CD14-positive monocyte (primary cell): ENCODE data around the gene HECW1. TPM values are rescaled to one million over a fixed set of nuclear protein-coding genes. Genes with fewer than 3 reads are reported as not detected.

ENCODE experiments used
- DNase-seq, 3 donors: peaks; one replicate each; pipeline ENCODE4 v3.0.0-alpha.2; 2011 to 2022
- H2AFZ ChIP-seq: 2 replicates; pipeline ENCODE4 v1.6.0; 2012; ENCODE audit warnings: mild to moderate bottlenecking, low read depth, low read length, inconsistent platforms; ENCODE audit not compliant: insufficient read depth, poor library complexity, severe bottlenecking
- H3K27ac ChIP-seq, 2 donors: 1 replicate in 1 of 2; 2 replicates in 1 of 2; pipeline ENCODE4 v1.5.1; 2012 to 2013; ENCODE audit warnings: low read length in 2 of 2, control low read depth in 1 of 2, inconsistent platforms in 1 of 2, low read depth in 1 of 2, mild to moderate bottlenecking in 1 of 2
- H3K27me3 ChIP-seq, 2 donors: one replicate each; pipeline versions ENCODE4 v1.6.0 to v1.6.1; 2011 to 2013; ENCODE audit warnings: low read length in 2 of 2; ENCODE audit not compliant: control insufficient read depth in 2 of 2, insufficient read depth in 2 of 2
- H3K36me3 ChIP-seq, 2 donors: replicated peaks in 1 of 2; 1 replicate in 1 of 2; 2 replicates in 1 of 2; pipeline versions ENCODE4 v1.5.1 to v1.6.1; 2012 to 2013; ENCODE audit warnings: low read length in 2 of 2, control low read depth in 1 of 2, inconsistent platforms in 1 of 2, mild to moderate bottlenecking in 1 of 2; ENCODE audit not compliant: insufficient read depth in 2 of 2, control insufficient read depth in 1 of 2
- H3K4me1 ChIP-seq, 2 donors: 1 replicate in 1 of 2; 2 replicates in 1 of 2; pipeline versions ENCODE4 v1.5.1 to v1.6.1; 2012 to 2013; ENCODE audit warnings: low read length in 2 of 2, control low read depth in 1 of 2, inconsistent platforms in 1 of 2, mild to moderate bottlenecking in 1 of 2, moderate library complexity in 1 of 2; ENCODE audit not compliant: insufficient read depth in 2 of 2, control insufficient read depth in 1 of 2
- H3K4me2 ChIP-seq: replicated peaks from 2 replicates; pipeline ENCODE3; 2012; ENCODE audit warnings: low read length, moderate library complexity, mild to moderate bottlenecking; ENCODE audit not compliant: poor library complexity, severe bottlenecking; ENCODE audit errors: extremely low read depth
- H3K4me3 ChIP-seq, 3 experiments: fragments of 200-600 bp in 1 of 3; sonication (generic) in 1 of 3; replicated peaks in 1 of 3; 1 replicate in 2 of 3; 2 replicates in 1 of 3; pipeline ENCODE4 v1.5.1; 2011 to 2013; ENCODE audit warnings: low read length in 3 of 3, mild to moderate bottlenecking in 3 of 3, control low read depth in 2 of 3, low read depth in 2 of 3, inconsistent platforms in 1 of 3, moderate library complexity in 1 of 3
- H3K79me2 ChIP-seq: 2 replicates; pipeline ENCODE4 v1.6.0; 2012; ENCODE audit warnings: mild to moderate bottlenecking, control low read depth, inconsistent platforms, low read length, moderate library complexity; ENCODE audit not compliant: insufficient read depth
- H3K9ac ChIP-seq: 2 replicates; pipeline ENCODE4 v1.6.0; 2017; ENCODE audit warnings: low read length, mild to moderate bottlenecking; ENCODE audit not compliant: insufficient read depth, poor library complexity, severe bottlenecking
- H3K9me3 ChIP-seq, 2 donors: replicated peaks in 1 of 2; 1 replicate in 1 of 2; 2 replicates in 1 of 2; pipeline versions ENCODE4 v1.5.1 to v1.6.1; 2012 to 2013; ENCODE audit warnings: low read length in 2 of 2, control low read depth in 1 of 2; ENCODE audit not compliant: control insufficient read depth in 1 of 2, insufficient read depth in 1 of 2
- H4K20me1 ChIP-seq: 2 replicates; pipeline ENCODE4 v1.6.0; 2012; ENCODE audit warnings: mild to moderate bottlenecking, low read length, control low read depth, moderate library complexity; ENCODE audit not compliant: insufficient read depth
- H3K27ac Mint-ChIP-seq, 7 donors: one replicate each; pipeline ENCODE4 v1.8.0; 2020; ENCODE audit warnings: mild to moderate bottlenecking in 7 of 7, mixed read lengths in 7 of 7, moderate library complexity in 6 of 7, inconsistent platforms in 2 of 7
- H3K27me3 Mint-ChIP-seq, 3 donors: one replicate each; pipeline ENCODE4 v1.8.0; 2021 to 2022; ENCODE audit warnings: low read depth in 3 of 3, mild to moderate bottlenecking in 3 of 3, mixed read lengths in 3 of 3, moderate library complexity in 3 of 3, inconsistent platforms in 1 of 3
- H3K36me3 Mint-ChIP-seq, 2 donors: one replicate each; pipeline ENCODE4 v1.8.0; 2020; ENCODE audit warnings: mixed read lengths in 2 of 2, inconsistent platforms in 1 of 2, mild to moderate bottlenecking in 1 of 2
- H3K4me1 Mint-ChIP-seq: one replicate; pipeline ENCODE4 v1.8.0; 2020; ENCODE audit warnings: mild to moderate bottlenecking, mixed read lengths
- H3K4me3 Mint-ChIP-seq, 2 donors: one replicate each; pipeline ENCODE4 v1.8.0; 2020; ENCODE audit warnings: mild to moderate bottlenecking in 2 of 2, mixed read lengths in 2 of 2, moderate library complexity in 1 of 2
- H3K9me3 Mint-ChIP-seq, 7 donors: one replicate each; pipeline ENCODE4 v1.8.0; 2020 to 2022; ENCODE audit warnings: mixed read lengths in 7 of 7, mild to moderate bottlenecking in 6 of 7, moderate library complexity in 6 of 7, inconsistent platforms in 2 of 7
- WGBS: methylation state at CpG from one replicate; pipeline ENCODE4 v1.1.5; 2013; ENCODE audit warnings: missing lambda C conversion rate; ENCODE audit not compliant: insufficient coverage; 5-methylcytosine and 5-hydroxymethylcytosine counted together
- intact Hi-C, 2 donors: fragments of 100-400 bp; cut with micrococcal nuclease; formaldehyde crosslinking; loops; one replicate each; pipeline versions ENCODE4 v1.15.0 to v1.15.1; 2023
- polyA plus RNA-seq, 3 donors: library from polyadenylated mRNA; depleted of rRNA in 1 of 3; unstranded in 2 of 3; stranded (reverse) in 1 of 3; fragments of 300-500 nt in 2 of 3; fragments of >200 nt in 1 of 3; fragmentation: Illumina TruSeq in 2 of 3; gene quantifications; 1 replicate in 2 of 3; 2 replicates in 1 of 3; pipeline ENCODE4 v1.2.3, GENCODE V29; 2012 to 2021
- TF ChIP-seq, protein P1 (sequence below): fragments of 200-600 bp; IDR thresholded peaks from one replicate; pipeline ENCODE4 v1.8.0; 2022; ENCODE audit warnings: antibody characterized with exemption, mild to moderate bottlenecking

HECW1 gene
- polyA plus RNA-seq, 3 donors, result not detected

DNA sequence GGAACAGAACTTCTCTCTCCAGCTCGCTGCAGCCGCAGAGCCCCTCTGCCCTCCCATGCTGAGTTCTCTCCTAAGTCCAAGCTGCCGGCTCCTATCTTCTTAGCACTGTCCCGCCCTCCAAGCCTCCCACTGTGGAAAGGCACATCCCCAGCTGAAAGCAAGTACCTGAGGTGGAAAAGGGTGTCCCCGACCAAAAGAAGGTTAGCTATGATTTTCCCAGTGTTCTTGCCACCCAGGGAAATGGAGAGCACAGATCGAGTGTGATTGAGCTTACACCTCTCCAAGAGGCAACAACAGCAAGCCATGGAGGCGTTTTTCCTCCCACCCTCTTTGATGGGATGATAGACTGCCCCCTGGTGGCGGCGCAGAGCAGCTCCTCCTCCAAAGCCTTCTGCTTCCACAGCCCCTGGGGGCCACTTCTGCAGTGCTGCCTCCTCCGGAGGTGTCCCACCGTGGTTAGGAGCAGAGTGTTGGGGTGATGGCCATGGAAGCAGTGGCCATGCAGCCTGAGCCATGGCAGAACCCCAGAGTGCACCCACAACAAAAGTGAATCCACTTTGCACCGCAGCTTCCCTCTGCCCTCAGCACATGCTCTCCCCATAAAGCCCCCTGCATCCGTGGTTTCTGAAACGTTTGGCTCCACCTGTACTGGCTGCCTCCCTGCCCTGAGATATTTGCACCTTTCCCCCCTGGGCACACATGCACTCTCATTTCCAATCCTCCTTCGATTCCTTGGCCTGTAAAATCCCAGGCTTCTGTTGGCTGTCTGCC is 327.4 kb downstream of the HECW1 start:
- TF ChIP-seq, protein P1, sequence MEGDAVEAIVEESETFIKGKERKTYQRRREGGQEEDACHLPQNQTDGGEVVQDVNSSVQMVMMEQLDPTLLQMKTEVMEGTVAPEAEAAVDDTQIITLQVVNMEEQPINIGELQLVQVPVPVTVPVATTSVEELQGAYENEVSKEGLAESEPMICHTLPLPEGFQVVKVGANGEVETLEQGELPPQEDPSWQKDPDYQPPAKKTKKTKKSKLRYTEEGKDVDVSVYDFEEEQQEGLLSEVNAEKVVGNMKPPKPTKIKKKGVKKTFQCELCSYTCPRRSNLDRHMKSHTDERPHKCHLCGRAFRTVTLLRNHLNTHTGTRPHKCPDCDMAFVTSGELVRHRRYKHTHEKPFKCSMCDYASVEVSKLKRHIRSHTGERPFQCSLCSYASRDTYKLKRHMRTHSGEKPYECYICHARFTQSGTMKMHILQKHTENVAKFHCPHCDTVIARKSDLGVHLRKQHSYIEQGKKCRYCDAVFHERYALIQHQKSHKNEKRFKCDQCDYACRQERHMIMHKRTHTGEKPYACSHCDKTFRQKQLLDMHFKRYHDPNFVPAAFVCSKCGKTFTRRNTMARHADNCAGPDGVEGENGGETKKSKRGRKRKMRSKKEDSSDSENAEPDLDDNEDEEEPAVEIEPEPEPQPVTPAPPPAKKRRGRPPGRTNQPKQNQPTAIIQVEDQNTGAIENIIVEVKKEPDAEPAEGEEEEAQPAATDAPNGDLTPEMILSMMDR, result peak; percentile 82
- WGBS, result 73% methylated on average over 10 of the region's 15 CpGs
- Histone ChIP-seq H3K36me3 (no peaks in the 10 kb centered on the region), H3K4me1 (no peaks in the 10 kb centered on the region), H3K4me2 (no peak overlapping the region), H3K9ac (no peak overlapping the region), H4K20me1 (no peaks in the 10 kb centered on the region), H3K4me3 (no peak overlapping the region), H3K9me3 (no peaks in the 10 kb centered on the region), H2AFZ (no peak overlapping the region), H3K79me2 (no peaks in the 10 kb centered on the region), H3K27ac (no peak overlapping the region), H3K27me3 (no peaks in the 10 kb centered on the region)
- Mint-ChIP-seq H3K27me3 (peaks cover 2 to 5% (median 5%) of the 10 kb centered on the region in 3 donors), H3K4me1 (no peaks in the 10 kb centered on the region), H3K9me3 (no peaks in the 10 kb centered on the region), H3K36me3 (no peaks in the 10 kb centered on the region), H3K27ac (peak overlapping the region in 1 of 7 donors; percentile 57), H3K4me3 (no peak overlapping the region)
- intact Hi-C loops, result loop anchor here in 1 of 2 donors (5.0 kb wide), 1 partner anchor 1498 kb away; no protein-coding TSS in a partner anchor
- peak; percentile 28 to 54 (median 31) for DNase-seq

GRCh38 chr7:43441231-43442130 is 329.0 kb downstream of the HECW1 start:
- no peaks in the 10 kb centered on the region for H4K20me1 ChIP-seq
- no peaks in the 10 kb centered on the region for H3K36me3 Mint-ChIP-seq
- H3K9me3 Mint-ChIP-seq, result peaks cover 0 to 1% (median 0%) of the 10 kb centered on the region in 7 donors
- peaks cover 0 to 5% (median 5%) of the 10 kb centered on the region in 3 donors for H3K27me3 Mint-ChIP-seq
- H3K36me3 ChIP-seq, result no peaks in the 10 kb centered on the region
- no peaks in the 10 kb centered on the region for H3K4me1 Mint-ChIP-seq
- H3K4me3 Mint-ChIP-seq, result no peak overlapping the region
- DNase-seq, result no peak
- TF ChIP-seq, protein P1, result no peak
- H3K4me1 ChIP-seq, result no peaks in the 10 kb centered on the region
- no peak overlapping the region for H3K9ac ChIP-seq
- 95% methylated on average over 9 of the region's 11 CpGs for WGBS
- no peak overlapping the region for H3K4me2 ChIP-seq
- no peaks in the 10 kb centered on the region for H3K9me3 ChIP-seq
- intact Hi-C loops, result no loop called here
- no peaks in the 10 kb centered on the region for H3K27me3 ChIP-seq
- H3K27ac Mint-ChIP-seq, result no peak overlapping the region
- H3K79me2 ChIP-seq, result no peaks in the 10 kb centered on the region
- no peak overlapping the region for H2AFZ ChIP-seq
- H3K4me3 ChIP-seq, result no peak overlapping the region
- no peak overlapping the region for H3K27ac ChIP-seq
